Skeletal muscle satellite cell (primary cell): ENCODE measurements around the gene ZBTB42.

Source experiments
- H3K27me3 ChIP-seq: 2 replicates; pipeline ENCODE4 v1.7.0; 2013; ENCODE audit warnings: low read length; ENCODE audit not compliant: control insufficient read depth, insufficient read depth
- H3K36me3 ChIP-seq: 2 replicates; pipeline ENCODE4 v1.7.0; 2013; ENCODE audit warnings: mild to moderate bottlenecking, control low read depth, low read length; ENCODE audit not compliant: insufficient read depth
- H3K4me1 ChIP-seq: 2 replicates; pipeline ENCODE4 v1.7.0; 2013; ENCODE audit warnings: low read length; ENCODE audit not compliant: control insufficient read depth, insufficient read depth
- H3K4me2 ChIP-seq: 2 replicates; pipeline ENCODE4 v1.7.0; 2013; ENCODE audit warnings: mild to moderate bottlenecking, low read length
- H3K4me3 ChIP-seq: 2 replicates; pipeline ENCODE4 v1.7.0; 2013; ENCODE audit warnings: low read length
- H3K9ac ChIP-seq: 2 replicates; pipeline ENCODE4 v1.7.0; 2013; ENCODE audit warnings: mild to moderate bottlenecking, low read depth, low read length, moderate library complexity
- H3K9me3 ChIP-seq: replicated peaks from 2 replicates; pipeline ENCODE4 v1.7.0; 2013; ENCODE audit warnings: mild to moderate bottlenecking, control low read depth, low read length

Gene ZBTB42

GRCh38 chr14:104786726-104787675, 13.9 kb upstream of the ZBTB42 start:
- H3K36me3 ChIP-seq, result peaks cover 43% of the 10 kb centered on the region
- H3K4me1 ChIP-seq, result peaks cover 26% of the 10 kb centered on the region
- no peaks in the 10 kb centered on the region for H3K27me3 ChIP-seq
- no peak overlapping the region for H3K4me3 ChIP-seq
- H3K9me3 ChIP-seq, result no peaks in the 10 kb centered on the region
- no peak overlapping the region for H3K9ac ChIP-seq
- peak overlapping the region; percentile 19 for H3K4me2 ChIP-seq

GRCh38 chr14:104787736-104788135, 13.2 kb upstream of the ZBTB42 start:
- Histone ChIP-seq H3K36me3 (peaks cover 46% of the 10 kb centered on the region), H3K27me3 (no peaks in the 10 kb centered on the region), H3K4me2 (no peak overlapping the region), H3K4me3 (no peak overlapping the region), H3K9me3 (no peaks in the 10 kb centered on the region), H3K4me1 (peaks cover 33% of the 10 kb centered on the region), H3K9ac (no peak overlapping the region)

- H3K4me1 ChIP-seq, result peaks cover 39% of the 10 kb centered on the region
- no peak overlapping the region for H3K4me3 ChIP-seq
- no peaks in the 10 kb centered on the region for H3K9me3 ChIP-seq
- no peaks in the 10 kb centered on the region for H3K27me3 ChIP-seq
- no peak overlapping the region for H3K4me2 ChIP-seq
- H3K36me3 ChIP-seq, result peaks cover 46% of the 10 kb centered on the region
- no peak overlapping the region for H3K9ac ChIP-seq
Observed at GRCh38 chr14:104788161-104788818, 12.6 kb upstream of the ZBTB42 start.

- Histone ChIP-seq H3K36me3 (peaks cover 46% of the 10 kb centered on the region), H3K4me1 (peaks cover 46% of the 10 kb centered on the region), H3K9ac (no peak overlapping the region)
Observed at GRCh38 chr14:104788873-104789663, 11.8 kb upstream of the ZBTB42 start.

GRCh38 chr14:104789752-104790743, 10.9 kb upstream of the ZBTB42 start:
- no peak overlapping the region for H3K9ac ChIP-seq
- H3K4me3 ChIP-seq, result no peak overlapping the region
- peaks cover 50% of the 10 kb centered on the region for H3K4me1 ChIP-seq
- peaks cover 46% of the 10 kb centered on the region for H3K36me3 ChIP-seq
- H3K27me3 ChIP-seq, result no peaks in the 10 kb centered on the region
- H3K4me2 ChIP-seq, result no peak overlapping the region
- H3K9me3 ChIP-seq, result no peaks in the 10 kb centered on the region

More at GRCh38 chr14:104788873-104789663, 11.8 kb upstream of the ZBTB42 start:
- Histone ChIP-seq H3K4me2 (no peak overlapping the region), H3K9me3 (no peaks in the 10 kb centered on the region), H3K27me3 (no peaks in the 10 kb centered on the region), H3K4me3 (no peak overlapping the region)

GRCh38 chr14:104791425-104791824, 9.5 kb upstream of the ZBTB42 start:
- peaks cover 46% of the 10 kb centered on the region for H3K36me3 ChIP-seq
- H3K4me1 ChIP-seq, result peaks cover 51% of the 10 kb centered on the region
- H3K4me2 ChIP-seq, result peak overlapping the region; percentile 86
- H3K9me3 ChIP-seq, result no peaks in the 10 kb centered on the region
- H3K4me3 ChIP-seq, result no peak overlapping the region
- H3K9ac ChIP-seq, result no peak overlapping the region
- H3K27me3 ChIP-seq, result no peaks in the 10 kb centered on the region

GRCh38 chr14:104792101-104792884, 8.6 kb upstream of the ZBTB42 start:
- H3K36me3 ChIP-seq, result peaks cover 39% of the 10 kb centered on the region
- peak overlapping the region; percentile 93 for H3K9ac ChIP-seq
- H3K4me1 ChIP-seq, result peaks cover 43% of the 10 kb centered on the region
- no peaks in the 10 kb centered on the region for H3K27me3 ChIP-seq
- peak overlapping the region; percentile 86 for H3K4me2 ChIP-seq
- peak overlapping the region; percentile 29 for H3K4me3 ChIP-seq
- no peaks in the 10 kb centered on the region for H3K9me3 ChIP-seq

GRCh38 chr14:104792945-104793702, 7.8 kb upstream of the ZBTB42 start:
- Histone ChIP-seq H3K9ac (peak overlapping the region; percentile 93), H3K4me3 (peak overlapping the region; percentile 84), H3K9me3 (no peaks in the 10 kb centered on the region), H3K4me2 (peak overlapping the region; percentile 86), H3K36me3 (peaks cover 31% of the 10 kb centered on the region), H3K4me1 (peaks cover 45% of the 10 kb centered on the region), H3K27me3 (no peaks in the 10 kb centered on the region)

GRCh38 chr14:104793703-104793959, 7.3 kb upstream of the ZBTB42 start:
- Histone ChIP-seq H3K4me2 (peak overlapping the region; percentile 86), H3K27me3 (no peaks in the 10 kb centered on the region), H3K4me1 (peaks cover 45% of the 10 kb centered on the region), H3K36me3 (peaks cover 29% of the 10 kb centered on the region), H3K9ac (peak overlapping the region; percentile 93), H3K4me3 (peak overlapping the region; percentile 84), H3K9me3 (no peaks in the 10 kb centered on the region)
